Fibroblast of skin of left quadriceps (primary cell): ENCODE measurements around the gene SPIN3.
A peak's percentile ranks its signal among the peaks of the same experiment; 100 is the strongest.
"Not testable (repeated sequence)": the region's sequence is repeated elsewhere in the genome, so short reads cannot be mapped to it uniquely, and the experiment has no call there.

Experiments used
- DNase-seq, 2 experiments: peaks; one replicate each; pipeline ENCODE4 v3.0.0-alpha.2; 2013; ENCODE audit warnings: low read depth in 2 of 2

SPIN3 gene

DNA sequence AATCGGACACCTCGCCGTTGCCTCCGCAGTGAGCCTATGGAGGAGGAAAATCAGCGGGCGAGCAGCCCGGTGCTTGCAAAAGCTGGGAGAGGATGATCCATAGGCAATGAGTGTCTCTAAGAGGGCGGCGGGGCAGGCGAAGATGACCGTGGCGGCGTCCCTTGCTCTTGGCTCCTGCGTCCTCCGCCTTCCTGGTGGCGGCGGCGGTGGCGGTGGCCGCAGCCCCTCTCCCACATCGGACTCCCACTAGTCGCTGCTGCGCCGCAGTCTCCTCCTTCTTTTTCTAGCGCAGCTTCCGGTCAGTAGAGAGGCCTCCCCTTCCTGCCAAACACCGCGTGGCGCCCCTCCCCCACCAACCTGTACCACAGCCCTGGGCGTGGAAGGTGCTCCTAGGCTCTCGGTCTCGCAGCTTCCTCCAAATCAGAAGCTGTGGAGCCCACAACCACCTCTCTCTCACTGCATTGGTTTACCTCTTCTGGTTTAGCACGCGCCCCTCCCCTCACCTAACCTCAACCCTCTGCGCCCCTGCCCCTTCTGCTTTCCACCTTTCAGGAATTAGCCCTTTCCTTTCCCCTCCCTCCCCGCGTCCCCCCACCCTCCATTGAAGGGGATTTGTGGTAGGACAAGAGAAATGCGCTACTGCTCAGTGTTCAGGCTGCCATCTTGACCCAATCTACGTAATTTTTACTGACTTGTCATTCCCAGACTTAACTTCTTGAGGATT lies at the start of gene SPIN3:
Gene SPIN3, minus strand, starts transcription at position 271 of the 724 bp plus-strand sequence. CDS start 594 bp downstream, outside the sequence.
- DNase-seq: peak; percentile 16 to 23

DNA sequence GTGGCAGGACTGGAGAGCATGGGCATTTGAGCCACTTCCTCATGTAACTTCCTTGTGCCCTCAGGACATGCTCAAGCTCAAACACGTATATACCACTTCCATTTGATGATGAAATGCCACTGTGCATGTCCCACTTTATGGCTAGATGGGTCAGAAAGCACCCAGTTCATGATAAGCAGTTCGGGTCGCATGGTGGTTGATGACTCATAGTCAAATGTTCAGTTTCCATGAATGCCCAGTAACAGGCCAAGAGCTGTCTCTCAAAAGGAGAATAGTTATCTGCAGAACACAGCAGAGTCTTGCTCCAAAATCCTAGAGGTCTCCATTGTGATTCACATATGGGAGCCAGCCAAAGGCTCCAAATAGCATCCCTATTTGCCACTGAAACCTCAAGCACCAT lies 48.9 kb upstream of the SPIN3 start:
- DNase-seq: no peak

DNA sequence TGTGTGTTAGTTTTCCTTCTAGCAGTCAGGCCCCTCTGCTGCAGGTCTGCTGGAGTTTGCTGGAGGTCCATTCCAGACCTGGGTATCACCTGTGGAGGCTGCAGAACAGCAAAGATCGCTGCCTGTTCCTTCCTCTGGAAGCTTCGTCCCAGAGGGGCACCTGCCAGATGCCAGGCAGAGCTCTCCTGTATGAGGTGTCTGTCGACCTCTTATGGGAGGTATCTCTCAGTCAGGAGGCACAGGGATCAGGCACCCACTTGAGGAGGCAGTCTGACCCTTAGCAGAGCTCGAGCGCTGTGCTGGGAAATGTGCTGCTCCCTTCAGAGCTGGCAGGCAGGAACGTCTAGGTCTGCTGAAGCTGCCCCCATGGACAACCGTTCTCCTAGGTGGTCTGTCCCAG lies 41.9 kb upstream of the SPIN3 start:
- not testable (repeated sequence) for DNase-seq

DNA sequence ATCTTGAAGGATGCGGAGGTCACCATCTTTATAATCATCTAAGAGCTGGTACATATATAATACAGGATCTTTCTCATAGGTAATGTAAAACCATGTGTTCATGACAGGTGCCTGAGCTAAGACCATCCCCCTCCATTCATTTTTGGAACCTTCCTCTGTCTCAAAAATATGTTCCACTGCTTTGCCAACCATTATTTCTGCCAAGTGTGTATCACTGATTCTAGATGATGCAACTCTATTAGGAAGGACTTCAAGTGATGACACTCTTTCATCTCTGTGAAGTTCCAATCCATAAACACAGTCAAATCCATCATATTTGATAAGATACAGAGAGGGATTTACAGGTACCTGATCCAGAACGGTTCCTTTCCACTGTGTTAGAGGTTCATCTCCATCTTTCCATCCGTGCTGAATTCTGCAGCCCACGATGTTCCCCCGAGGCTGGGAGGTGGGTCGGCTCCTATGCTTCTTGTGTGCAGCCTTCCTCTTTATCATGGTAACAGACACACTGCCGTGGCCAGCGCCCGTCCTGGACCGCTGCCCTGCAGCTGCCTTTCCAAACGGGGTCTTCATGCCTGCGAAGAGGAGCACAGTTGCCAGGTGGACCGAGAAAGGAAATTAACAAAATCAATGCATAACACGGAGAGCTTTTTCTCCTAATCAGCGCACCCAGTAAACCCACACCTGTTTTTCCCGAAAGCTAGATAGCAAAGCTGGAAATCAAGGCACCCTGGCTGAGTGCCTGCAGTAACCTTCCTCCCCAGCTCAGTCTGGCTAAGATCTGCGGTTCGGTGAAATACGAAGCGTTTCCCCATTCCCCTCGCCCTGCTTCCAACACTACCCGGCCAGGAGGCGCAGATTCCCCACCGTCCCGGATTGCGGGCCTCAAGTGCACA lies 718 bp downstream of the SPIN3 start:
- no peak for DNase-seq

DNA sequence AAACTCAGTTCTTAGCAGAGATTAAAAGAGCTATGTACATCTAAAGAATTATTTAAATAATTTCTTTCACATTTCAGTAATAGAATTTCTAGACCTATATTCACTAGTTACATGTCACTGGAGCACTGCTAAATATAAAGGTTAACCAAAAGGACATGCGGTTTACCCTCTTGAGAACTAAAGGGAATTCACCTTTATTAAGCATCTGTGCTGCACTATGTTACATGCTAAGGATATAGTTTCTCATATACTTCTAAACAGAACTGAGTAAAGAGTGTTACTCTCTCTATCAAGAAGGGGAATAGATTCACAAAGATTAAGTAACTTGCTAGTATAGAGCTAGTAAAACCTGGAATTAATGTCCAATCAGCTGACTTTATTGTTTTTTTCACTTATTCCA lies 7.6 kb downstream of the SPIN3 start:
- DNase-seq: no peak

DNA sequence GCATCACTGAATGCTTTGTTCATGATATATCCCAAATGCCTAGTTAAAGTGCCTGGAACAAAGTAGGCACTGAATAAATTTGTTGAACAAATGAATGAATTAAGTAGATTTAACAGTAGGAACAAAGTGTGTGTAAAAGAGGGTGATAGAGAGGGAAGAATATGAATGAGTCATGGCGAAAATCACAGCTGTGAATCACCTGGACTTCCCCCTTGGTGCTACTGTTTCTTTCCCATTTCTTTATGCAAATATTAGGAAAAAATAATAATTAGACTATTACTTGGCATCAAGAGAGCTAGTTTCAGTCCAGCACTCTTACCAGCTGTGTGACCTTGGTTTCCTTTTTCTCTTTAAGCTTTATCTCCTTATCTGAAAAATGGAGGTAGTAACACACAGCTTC lies 9.2 kb downstream of the SPIN3 start:
- DNase-seq: no peak

DNA sequence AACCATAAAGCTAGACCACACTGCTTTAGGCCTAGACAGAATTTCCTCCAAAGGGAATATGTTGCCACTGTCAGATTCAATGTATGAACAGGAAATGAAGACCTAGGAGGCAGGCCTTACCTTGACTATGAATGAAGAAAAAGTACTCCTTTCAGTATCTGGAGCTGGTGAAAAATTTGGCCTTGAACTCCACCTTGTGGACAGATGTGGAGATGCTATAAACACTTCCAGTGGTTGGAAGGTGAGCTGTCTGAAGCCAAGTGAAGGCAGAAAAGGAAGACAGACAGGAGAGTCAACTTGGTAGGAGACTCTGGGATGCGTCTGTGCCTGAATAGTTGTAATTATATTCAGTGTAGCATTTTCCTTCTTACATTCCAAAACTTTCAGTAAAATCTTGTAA lies 17.2 kb downstream of the SPIN3 start:
- no peak for DNase-seq

DNA sequence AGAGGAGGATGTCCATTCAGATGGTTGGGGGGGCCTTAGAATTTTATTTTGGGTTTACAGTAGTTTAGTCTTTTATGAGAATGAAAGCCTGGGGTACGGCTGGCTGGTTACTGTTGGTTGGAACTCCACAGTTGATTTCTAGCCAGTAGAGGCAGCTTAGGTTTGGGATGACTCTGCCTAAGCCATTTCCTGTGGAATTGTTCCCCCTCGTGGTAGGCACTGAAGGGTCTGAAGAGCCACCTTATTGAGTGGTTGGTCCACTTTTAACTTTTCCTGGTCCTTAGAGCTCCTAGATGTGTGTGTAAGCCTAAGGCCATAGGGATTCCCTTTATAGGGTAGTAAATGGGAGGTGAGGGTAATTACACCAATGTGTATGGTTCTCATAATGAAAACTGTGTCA lies 19.7 kb downstream of the SPIN3 start:
- no peak for DNase-seq

DNA sequence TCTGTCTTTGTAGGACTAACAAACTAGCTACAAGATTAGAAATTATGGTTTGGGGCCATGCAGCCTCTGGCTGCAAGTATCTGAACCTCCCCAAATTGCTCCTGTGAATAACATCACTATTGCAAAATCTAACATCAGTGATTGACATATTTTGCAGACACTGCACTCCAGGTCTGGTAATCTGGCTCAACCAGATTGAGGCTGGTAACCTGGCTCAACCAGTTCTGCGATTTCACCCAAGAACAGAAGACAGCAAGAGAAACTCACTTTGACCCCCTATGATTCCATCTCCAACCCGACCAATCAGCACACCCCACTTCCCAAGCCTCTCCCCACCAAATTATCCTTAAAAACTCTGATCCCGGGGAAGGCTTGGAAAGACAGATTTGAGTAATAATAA lies 20.9 kb downstream of the SPIN3 start:
- DNase-seq: no peak

DNA sequence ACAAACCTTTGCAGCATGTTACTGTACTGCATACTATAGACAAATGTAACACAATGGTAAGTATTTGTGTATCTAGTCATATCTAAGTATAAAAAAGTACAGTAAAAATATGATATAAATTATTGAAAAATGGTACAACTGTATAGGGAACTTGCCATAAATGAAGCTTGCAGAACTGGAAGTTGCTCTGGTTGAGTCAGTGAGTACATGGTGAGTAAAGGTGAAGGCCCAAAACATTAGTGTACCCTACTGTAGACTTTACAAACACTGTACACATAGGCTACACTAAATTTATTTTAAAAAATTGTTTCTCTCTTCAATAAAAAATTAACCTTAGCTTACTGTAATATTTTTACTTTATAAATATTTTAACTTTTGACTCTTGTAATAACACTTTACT lies 25.8 kb downstream of the SPIN3 start:
- DNase-seq: no peak

DNA sequence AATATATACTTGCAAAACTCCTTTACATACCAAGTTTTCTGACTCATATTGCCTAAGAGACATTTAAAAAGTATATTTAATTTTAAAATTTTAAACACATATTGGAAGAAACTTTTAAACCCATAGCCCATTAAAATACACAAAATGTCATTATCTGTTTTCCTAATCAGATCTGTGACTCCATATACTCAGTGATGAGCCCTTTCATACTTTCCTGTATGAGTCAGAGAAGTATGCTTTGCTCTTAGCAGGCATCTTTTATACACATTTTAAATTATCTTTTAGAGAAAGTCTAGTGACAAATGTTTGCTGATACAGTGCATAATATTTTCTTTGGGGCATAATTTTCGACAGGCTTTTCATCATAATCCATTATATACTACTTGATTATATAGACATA lies 26.4 kb downstream of the SPIN3 start:
- no peak for DNase-seq

DNA sequence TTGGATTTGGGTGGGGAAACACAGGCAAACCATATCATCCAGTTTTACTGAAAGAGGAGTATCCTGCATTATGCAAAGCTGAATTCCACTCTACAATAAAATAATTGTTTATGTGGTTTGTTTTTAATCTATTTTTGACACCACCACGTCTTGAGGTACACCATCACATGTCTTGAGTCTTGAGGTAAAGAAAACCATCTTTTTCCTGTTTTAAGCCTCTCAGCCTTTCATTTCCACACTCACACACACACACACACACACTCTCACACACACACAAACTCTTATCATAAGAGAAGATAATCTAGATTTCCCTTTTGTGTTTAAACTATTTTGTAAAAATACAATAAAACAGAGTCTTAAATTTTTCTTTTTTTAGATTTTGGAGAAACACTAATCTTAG lies 32.0 kb downstream of the SPIN3 start:
- DNase-seq: no peak

DNA sequence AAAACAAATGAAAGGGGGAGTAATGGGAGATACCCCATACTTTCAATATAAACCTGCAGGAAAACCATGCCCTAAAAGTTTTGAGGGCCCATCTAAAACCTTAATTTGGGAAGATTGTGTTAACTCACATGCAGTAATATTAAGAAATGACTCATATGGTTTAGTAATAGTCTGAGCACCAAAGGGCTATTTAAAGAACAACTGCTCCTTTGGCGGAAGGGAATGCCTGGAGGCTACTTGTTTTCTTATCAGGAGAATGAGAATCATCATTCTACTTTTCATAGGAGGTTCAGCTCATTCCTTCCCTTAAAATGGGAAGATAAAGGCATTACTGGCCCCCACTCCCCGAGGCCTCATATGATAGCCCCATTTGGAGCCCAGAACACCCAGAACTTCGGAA lies 47.6 kb downstream of the SPIN3 start:
- no peak for DNase-seq

DNA sequence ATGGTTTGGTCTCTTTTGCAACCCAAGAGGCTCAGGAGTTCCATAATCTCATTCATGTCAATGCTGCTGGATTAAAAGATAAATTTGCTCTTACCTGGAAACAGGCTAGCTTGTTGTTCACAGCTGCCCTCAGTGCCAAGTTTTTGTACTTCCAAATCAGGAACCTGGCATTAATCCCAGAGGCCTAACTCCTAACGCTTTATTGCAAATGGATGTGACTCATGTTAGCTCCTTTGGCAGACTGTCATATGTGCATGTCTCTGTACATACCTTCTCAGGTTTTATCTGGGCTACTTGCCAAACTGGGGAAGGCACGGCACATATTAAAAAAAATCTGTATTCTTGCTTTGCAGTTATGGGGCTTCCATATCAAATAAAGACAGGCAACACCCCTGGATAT lies 49.1 kb downstream of the SPIN3 start:
- peak in 1 of 2 experiments; percentile 4 for DNase-seq

DNA sequence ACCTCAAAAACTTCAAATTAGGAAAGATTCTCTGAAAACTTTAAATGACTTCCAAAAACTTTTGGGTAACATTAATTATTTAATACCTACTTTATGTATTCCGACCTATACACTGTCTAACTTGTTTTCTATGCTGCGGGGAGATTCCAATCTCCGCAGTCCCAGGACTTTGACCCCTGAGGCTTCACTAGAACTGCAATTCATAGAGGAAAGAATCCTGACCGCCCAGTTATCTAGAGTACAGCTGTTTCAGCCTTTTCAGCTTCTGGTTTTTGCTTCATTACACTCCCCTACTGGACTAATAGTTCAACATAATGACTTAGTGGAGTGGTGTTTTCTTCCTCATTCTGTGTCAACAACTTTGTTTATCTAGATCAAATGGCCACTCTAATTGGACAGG lies 50.1 kb downstream of the SPIN3 start:
- not testable (repeated sequence) for DNase-seq

DNA sequence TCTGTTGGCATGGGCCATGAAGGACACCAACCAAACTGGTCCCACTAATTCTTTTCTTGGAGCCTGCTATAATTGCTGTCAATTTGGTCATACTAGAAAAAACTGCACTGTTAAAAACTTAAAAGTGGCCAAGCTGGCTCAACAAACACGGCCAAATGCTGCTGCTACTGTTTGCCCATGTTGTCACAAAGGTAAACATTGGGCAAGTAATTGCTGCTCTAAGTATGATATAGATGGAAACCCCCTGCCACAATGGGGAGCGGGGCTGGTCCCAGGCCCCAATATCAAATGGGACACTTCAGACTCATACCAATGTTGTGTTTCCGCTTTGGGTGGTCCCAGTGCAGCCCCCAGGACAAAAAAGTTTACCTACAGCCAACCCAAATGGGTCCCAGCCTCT lies 52.1 kb downstream of the SPIN3 start:
- DNase-seq: no peak
